HEK293 (cell line): Measurements from ENCODE around the gene OPA1.
A peak's percentile ranks its signal among the peaks of the same experiment; 100 is the strongest.

ENCODE experiments used
- CTCF ChIA-PET: fragments of 350-600 bp; formaldehyde crosslinking; extraction: SDS; loops from one replicate; lab custom pipeline; 2021; ENCODE audit warnings: antibody characterized with exemption; lab: Yijun Ruan, JAX
- POLR2A ChIA-PET: fragments of 300-600 bp; formaldehyde crosslinking; extraction: SDS; loops from one replicate; lab custom pipeline; 2020; ENCODE audit warnings: antibody characterized with exemption, inconsistent platforms; lab: Yijun Ruan, JAX
- H3K27ac ChIP-seq: fragments of 200-500 bp; sonication (Bioruptor generic); 2 replicates; pipeline ENCODE4 v1.5.1; 2014; ENCODE audit warnings: low read depth, low read length, control low read depth, inconsistent platforms; ENCODE audit errors: extremely low read depth
- H3K36me3 ChIP-seq, 2 experiments: fragments of 200-500 bp in 1 of 2; sonication (Bioruptor generic) in 1 of 2; 1 replicate in 1 of 2; 2 replicates in 1 of 2; pipeline ENCODE4 v1.5.1; 2014 to 2017; ENCODE audit warnings: inconsistent platforms in 2 of 2, low read length in 2 of 2; ENCODE audit not compliant: control insufficient read depth in 2 of 2, insufficient read depth in 1 of 2
- H3K4me1 ChIP-seq: fragments of 200-500 bp; sonication (Bioruptor generic); 2 replicates; pipeline ENCODE4 v1.5.1; 2014; ENCODE audit warnings: mild to moderate bottlenecking, low read length, inconsistent platforms; ENCODE audit not compliant: control insufficient read depth, insufficient read depth
- H3K4me3 ChIP-seq: 2 replicates; pipeline ENCODE4 v1.5.1; 2011; ENCODE audit warnings: low read depth, mild to moderate bottlenecking, control low read depth, low read length, moderate library complexity
- H3K9me3 ChIP-seq: fragments of 200-500 bp; sonication (Bioruptor generic); 2 replicates; pipeline ENCODE4 v1.5.1; 2014; ENCODE audit warnings: low read depth, low read length, inconsistent platforms; ENCODE audit not compliant: control insufficient read depth, insufficient read depth
- ATF2 ChIP-seq: fragments of 450-650 bp; formaldehyde crosslinking; IDR thresholded peaks from 2 replicates; pipeline ENCODE4 v1.5.1; 2016; ENCODE audit warnings: missing biosample characterization, missing genetic modification characterization, low read depth
- ELK4 ChIP-seq: IDR thresholded peaks from 2 replicates; pipeline ENCODE4 v1.6.1; 2011; ENCODE audit warnings: mild to moderate bottlenecking, low read depth, low read length, borderline replicate concordance
- GLI2 ChIP-seq: fragments of 450-650 bp; formaldehyde crosslinking; IDR thresholded peaks from 2 replicates; pipeline ENCODE4; 2017; ENCODE audit warnings: missing biosample characterization, missing genetic modification characterization, low read depth, borderline replicate concordance
- MEIS1 ChIP-seq: sonication (generic); formaldehyde crosslinking; IDR thresholded peaks from 2 replicates; pipeline ENCODE4 v1.8.1; 2022; ENCODE audit warnings: missing genetic modification reagents, mild to moderate bottlenecking, borderline replicate concordance
- RBAK ChIP-seq: fragments of 450-650 bp; formaldehyde crosslinking; IDR thresholded peaks from 2 replicates; pipeline ENCODE4 v1.5.1; 2016; ENCODE audit warnings: missing biosample characterization, missing genetic modification characterization
- SETDB1 ChIP-seq: IDR thresholded peaks from one replicate; pipeline ENCODE4 v1.6.1; 2017; ENCODE audit warnings: mild to moderate bottlenecking, low read length, moderate library complexity, mixed read lengths; ENCODE audit not compliant: insufficient read length
- TRIM28 ChIP-seq: IDR thresholded peaks from 2 replicates; pipeline ENCODE4 v1.6.1; 2011; ENCODE audit warnings: low read length, control low read depth, borderline replicate concordance
- ZBTB20 ChIP-seq: fragments of 450-650 bp; formaldehyde crosslinking; IDR thresholded peaks from 2 replicates; pipeline ENCODE4 v1.5.1; 2016; ENCODE audit warnings: missing biosample characterization, missing genetic modification characterization
- ZBTB26 ChIP-seq: fragments of 450-650 bp; formaldehyde crosslinking; optimal IDR thresholded peaks from 2 replicates; pipeline ENCODE3; 2016; ENCODE audit warnings: missing biosample characterization, mild to moderate bottlenecking, missing genetic modification characterization
- ZBTB7A ChIP-seq: fragments of 450-650 bp; formaldehyde crosslinking; IDR thresholded peaks from 2 replicates; pipeline ENCODE4 v1.5.1; 2016; ENCODE audit warnings: low read depth, missing biosample characterization, missing genetic modification characterization
- ZBTB8A ChIP-seq: fragments of 450-650 bp; formaldehyde crosslinking; IDR thresholded peaks from 2 replicates; pipeline ENCODE4 v1.5.1; 2016; ENCODE audit warnings: missing biosample characterization, missing genetic modification characterization
- ZNF18 ChIP-seq: fragments of 450-650 bp; formaldehyde crosslinking; IDR thresholded peaks from 2 replicates; pipeline ENCODE4 v1.5.1; 2016; ENCODE audit warnings: missing biosample characterization, missing genetic modification characterization
- ZNF19 ChIP-seq: fragments of 450-650 bp; formaldehyde crosslinking; IDR thresholded peaks from 2 replicates; pipeline ENCODE4; 2016; ENCODE audit warnings: missing biosample characterization, missing genetic modification characterization, low read depth
- ZNF335 ChIP-seq: fragments of 450-650 bp; formaldehyde crosslinking; conservative IDR thresholded peaks from 2 replicates; pipeline ENCODE4 v1.5.1; 2016; ENCODE audit warnings: missing biosample characterization, missing genetic modification characterization
- ZNF354C ChIP-seq: fragments of 450-650 bp; formaldehyde crosslinking; IDR thresholded peaks from 2 replicates; pipeline ENCODE4 v1.5.1; 2016; ENCODE audit warnings: missing biosample characterization, missing genetic modification characterization, low read depth, borderline replicate concordance
- ZNF362 ChIP-seq: fragments of 450-650 bp; formaldehyde crosslinking; IDR thresholded peaks from 2 replicates; pipeline ENCODE4 v1.5.1; 2016; ENCODE audit warnings: missing biosample characterization, missing genetic modification characterization
- ZNF473 ChIP-seq: fragments of 450-650 bp; formaldehyde crosslinking; IDR thresholded peaks from 2 replicates; pipeline ENCODE4 v1.5.1; 2017; ENCODE audit warnings: missing biosample characterization, missing genetic modification characterization
- ZNF501 ChIP-seq: fragments of 450-650 bp; formaldehyde crosslinking; IDR thresholded peaks from 2 replicates; pipeline ENCODE4 v1.5.1; 2016; ENCODE audit warnings: missing biosample characterization, missing genetic modification characterization
- ZNF510 ChIP-seq: fragments of 450-650 bp; formaldehyde crosslinking; IDR thresholded peaks from 2 replicates; pipeline ENCODE4 v1.5.1; 2018; ENCODE audit warnings: mild to moderate bottlenecking, missing genetic modification characterization, missing biosample characterization; ENCODE audit not compliant: insufficient replicate concordance
- ZNF514 ChIP-seq: fragments of 450-650 bp; formaldehyde crosslinking; IDR thresholded peaks from 2 replicates; pipeline ENCODE4 v1.5.1; 2016; ENCODE audit warnings: missing biosample characterization, missing genetic modification characterization
- ZNF548 ChIP-seq: fragments of 450-650 bp; formaldehyde crosslinking; IDR thresholded peaks from 2 replicates; pipeline ENCODE4 v1.5.1; 2016; ENCODE audit warnings: missing biosample characterization, missing genetic modification characterization
- ZNF596 ChIP-seq: fragments of 450-650 bp; IDR thresholded peaks from 2 replicates; pipeline ENCODE4 v1.5.0; 2018; ENCODE audit warnings: missing biosample characterization, mild to moderate bottlenecking, missing genetic modification characterization, moderate library complexity
- ZNF621 ChIP-seq: fragments of 450-650 bp; formaldehyde crosslinking; IDR thresholded peaks from 2 replicates; pipeline ENCODE4 v1.5.1; 2017; ENCODE audit warnings: missing biosample characterization, missing genetic modification characterization
- ZNF626 ChIP-seq: fragments of 450-650 bp; sonication (Bioruptor Pico); formaldehyde crosslinking; IDR thresholded peaks from 2 replicates; pipeline ENCODE4 v1.5.1; 2018; ENCODE audit warnings: missing biosample characterization, missing genetic modification characterization, inconsistent platforms

OPA1 gene

GRCh38 chr3:193544289-193544688, 48.7 kb upstream of the OPA1 start:
- POLR2A ChIA-PET = no interaction called here
- H3K9me3 ChIP-seq = no peaks in the 10 kb centered on the region
- TF ChIP-seq ZNF626 (tag by site-specific recombination) (no peak), TRIM28 (no peak), ZNF354C (tag by site-specific recombination) (no peak), ZNF514 (tag by site-specific recombination) (no peak), ZBTB8A (tag by site-specific recombination) (no peak), ZNF19 (tag by site-specific recombination) (no peak), ZNF621 (tag by site-specific recombination) (no peak)
- TF ChIP-seq, all 188 proteins: peak for 0
- H3K27ac ChIP-seq = no peak overlapping the region
- H3K4me1 ChIP-seq = no peaks in the 10 kb centered on the region
- H3K4me3 ChIP-seq = no peak overlapping the region
- CTCF ChIA-PET = no interaction called here
- no peaks in the 10 kb centered on the region for H3K36me3 ChIP-seq

GRCh38 chr3:193545304-193545703, 47.7 kb upstream of the OPA1 start:
- CTCF ChIA-PET = no interaction called here
- H3K36me3 ChIP-seq = no peaks in the 10 kb centered on the region
- no peaks in the 10 kb centered on the region for H3K9me3 ChIP-seq
- no peak overlapping the region for H3K27ac ChIP-seq
- H3K4me1 ChIP-seq = no peaks in the 10 kb centered on the region
- no peak overlapping the region for H3K4me3 ChIP-seq
- POLR2A ChIA-PET = no interaction called here
- TF ChIP-seq RBAK (tag by site-specific recombination) (no peak), ZNF362 (no peak), ATF2 (tag by site-specific recombination) (no peak), ZNF596 (tag by site-specific recombination) (no peak)
- TF ChIP-seq, all 188 proteins: peak for 0

- Histone ChIP-seq H3K36me3 (no peaks in the 10 kb centered on the region), H3K9me3 (no peaks in the 10 kb centered on the region), H3K4me1 (no peaks in the 10 kb centered on the region), H3K4me3 (no peak overlapping the region), H3K27ac (no peak overlapping the region)
- POLR2A ChIA-PET = no interaction called here
- TF ChIP-seq ZBTB7A (no peak), SETDB1 (peak; percentile 61)
- CTCF ChIA-PET = no interaction called here
Observed at GRCh38 chr3:193546129-193546528, 46.9 kb upstream of the OPA1 start.

- H3K27ac ChIP-seq = no peak overlapping the region
- POLR2A ChIA-PET = no interaction called here
- H3K4me3 ChIP-seq = no peak overlapping the region
- TF ChIP-seq ZNF548 (tag by site-specific recombination) (no peak), ZNF18 (tag by site-specific recombination) (no peak), ZBTB26 (tag by site-specific recombination) (no peak), ZNF510 (tag by site-specific recombination) (no peak), ZBTB20 (no peak), MEIS1 (CRISPR knock-in tag) (no peak), ZNF473 (no peak), ELK4 (no peak), ZNF501 (tag by site-specific recombination) (no peak), ZNF335 (tag by site-specific recombination) (no peak), GLI2 (tag by site-specific recombination) (no peak)
- CTCF ChIA-PET = interaction anchor here (0.6 to 0.8 kb wide), 2 partner anchors 10 to 1088 kb away, joined by 3 to 4 read pairs; no protein-coding TSS in a partner anchor
- no peaks in the 10 kb centered on the region for H3K4me1 ChIP-seq
- no peaks in the 10 kb centered on the region for H3K9me3 ChIP-seq
- H3K36me3 ChIP-seq = no peaks in the 10 kb centered on the region
Observed at GRCh38 chr3:193548406-193548805, 44.6 kb upstream of the OPA1 start.
